Uterus (tissue), 4 donors: ENCODE measurements around the gene C2. TPM values are rescaled to one million over a fixed set of nuclear protein-coding genes. Genes with fewer than 3 reads are reported as not detected.

ENCODE experiments used
- DNase-seq, 2 donors: peaks; one replicate each; pipeline ENCODE4 v3.0.0-alpha.2; 2019 to 2020
- H3K27ac ChIP-seq, 2 donors: fragments of 200-600 bp; sonication (generic); 1 replicate in 1 of 2; 2 replicates in 1 of 2; pipeline ENCODE4 v1.5.1; 2016 to 2018
- H3K27me3 ChIP-seq, 2 donors: fragments of 200-600 bp; sonication (generic); one replicate each; pipeline ENCODE4 v1.5.1; 2018 to 2019; ENCODE audit warnings: control low read depth in 1 of 2
- H3K36me3 ChIP-seq, 2 donors: fragments of 200-600 bp; sonication (generic); one replicate each; pipeline ENCODE4 v1.5.1; 2019; ENCODE audit warnings: control low read depth in 1 of 2
- H3K4me1 ChIP-seq, 2 donors: fragments of 200-600 bp; sonication (generic); one replicate each; pipeline ENCODE4 v1.5.1; 2018 to 2019; ENCODE audit warnings: control low read depth in 1 of 2
- H3K4me3 ChIP-seq, 2 donors: fragments of 200-600 bp; sonication (generic); 1 replicate in 1 of 2; 2 replicates in 1 of 2; pipeline ENCODE4 v1.5.1; 2018 to 2019; ENCODE audit warnings: mild to moderate bottlenecking in 1 of 2
- H3K9me3 ChIP-seq, 2 donors: fragments of 200-600 bp; sonication (generic); one replicate each; pipeline ENCODE4 v1.5.1; 2019; ENCODE audit warnings: control low read depth in 1 of 2
- CTCF ChIP-seq, 4 experiments: fragments of 200-600 bp in 2 of 4; fragments of 450-650 bp in 2 of 4; sonication (generic) in 2 of 4; IDR thresholded peaks; one replicate each; pipeline ENCODE4 v1.5.1; 2016 to 2019; ENCODE audit warnings: antibody characterized with exemption in 4 of 4, mild to moderate bottlenecking in 2 of 4, moderate library complexity in 1 of 4
- POLR2A ChIP-seq, 2 donors: fragments of 450-650 bp; IDR thresholded peaks; one replicate each; pipeline ENCODE4 v1.6.1; 2016; ENCODE audit warnings: antibody characterized with exemption in 2 of 2, mild to moderate bottlenecking in 1 of 2, moderate library complexity in 1 of 2
- intact Hi-C: fragments of 100-400 bp; cut with DNase I; formaldehyde crosslinking; loops from one replicate; pipeline ENCODE4 v1.15.1; 2023; ENCODE audit warnings: low total_unique reads
- total RNA-seq, 4 donors: library from RNA; depleted of rRNA in 3 of 4; stranded (reverse); fragments of >200 nt in 3 of 4; gene quantifications; one replicate each; pipeline versions ENCODE4 v1.1.0 to v1.2.4, GENCODE V29; 2014 to 2023
- donor health status: DM: yes; HTN: yes; CAD: no.

Gene C2
- total RNA-seq: 10 to 100 TPM in 1 of 4 donors, 1 to 10 TPM in 3; 4.1 to 24.8 (median 4.6) TPM

- Histone ChIP-seq H3K9me3 (no peaks in the 10 kb centered on the region), H3K36me3 (no peaks in the 10 kb centered on the region), H3K4me3 (no peak within 1 kb of the TSS), H3K4me1 (no peaks in the 10 kb centered on the region), H3K27ac (peak within 1 kb of the TSS in 1 of 2 donors; percentile 37), H3K27me3 (no peaks in the 10 kb centered on the region)
- intact Hi-C loops: no loop called here
- TF ChIP-seq POLR2A (IDR thresholded peaks at IDR 0.05) (no peak), CTCF (IDR thresholded peaks at IDR 0.05) (no peak)
- DNase-seq: no peak
These were observed at the start of gene C2 for GRCh38 chr6:31927242-31927862. C2 (plus strand) TSS chr6:31927717; CDS start chr6:31927753, 36 bp downstream.

DNA sequence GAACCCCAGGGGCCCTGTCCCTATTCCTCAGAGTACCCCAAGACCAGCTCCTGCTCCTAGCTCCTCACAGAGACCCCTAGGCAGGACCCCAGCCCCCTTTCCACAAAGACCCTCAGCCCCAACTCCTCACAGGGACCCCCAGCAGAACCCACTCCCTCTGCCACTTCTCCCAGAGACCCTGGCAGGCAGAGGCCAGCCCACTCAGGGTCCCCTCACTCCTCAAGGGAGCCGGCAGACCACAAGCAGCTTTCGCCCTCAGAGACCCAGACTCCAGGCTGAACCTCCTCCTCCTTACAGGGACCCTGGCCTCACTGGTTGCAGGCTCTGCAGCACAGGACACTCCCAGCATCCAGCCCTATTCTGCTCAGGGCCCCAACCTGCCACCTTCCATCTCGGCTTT is 49.3 kb upstream of the C2 start:
- no peak for TF ChIP-seq CTCF (IDR thresholded peaks at IDR 0.05)
- no peak for TF ChIP-seq POLR2A (IDR thresholded peaks at IDR 0.05)
- no peak for DNase-seq
- H3K36me3 ChIP-seq: no peaks in the 10 kb centered on the region
- no peak overlapping the region for H3K27ac ChIP-seq
- H3K4me1 ChIP-seq: no peaks in the 10 kb centered on the region
- H3K27me3 ChIP-seq: no peaks in the 10 kb centered on the region
- no peaks in the 10 kb centered on the region for H3K9me3 ChIP-seq
- intact Hi-C loops: no loop called here
- H3K4me3 ChIP-seq: no peak overlapping the region

DNA sequence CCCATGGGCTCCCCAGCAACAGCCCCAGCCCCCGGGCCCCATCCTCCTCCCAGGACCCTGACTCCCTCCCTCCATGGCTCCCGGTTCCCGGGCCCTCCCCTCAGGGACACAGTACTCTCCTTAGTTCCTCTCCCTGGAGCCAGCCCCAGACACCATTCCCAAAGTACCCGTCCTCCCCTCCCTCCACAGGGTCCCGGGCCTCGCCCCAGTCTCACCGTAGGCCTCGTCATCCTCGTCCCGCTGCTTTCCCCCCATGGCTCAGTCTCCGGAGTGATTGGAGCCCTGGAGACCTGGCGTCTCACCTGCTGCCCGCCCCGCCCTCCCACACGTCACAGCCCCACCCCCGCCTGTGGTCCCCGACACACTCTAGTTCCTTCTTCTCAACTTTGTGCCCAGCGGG is 48.8 kb upstream of the C2 start, which contains the start of gene SLC44A4:
Gene SLC44A4, minus strand, starts transcription at position 272 of the 400 bp plus-strand sequence. Its CDS starts 17 bp downstream, at position 255.
- Histone ChIP-seq H3K27ac (peak within 1 kb of the TSS in 1 of 2 donors; percentile 52), H3K4me3 (no peak within 1 kb of the TSS), H3K4me1 (no peaks in the 10 kb centered on the region), H3K9me3 (no peaks in the 10 kb centered on the region), H3K27me3 (no peaks in the 10 kb centered on the region), H3K36me3 (no peaks in the 10 kb centered on the region)
- no peak for DNase-seq
- TF ChIP-seq CTCF (IDR thresholded peaks at IDR 0.05) (no peak), POLR2A (IDR thresholded peaks at IDR 0.05) (peak in 1 of 2 donors; percentile 23)
- intact Hi-C loops: no loop called here

GRCh38 chr6:31879143-31879542 is 48.4 kb upstream of the C2 start:
- Histone ChIP-seq H3K4me1 (no peaks in the 10 kb centered on the region), H3K36me3 (no peaks in the 10 kb centered on the region), H3K9me3 (no peaks in the 10 kb centered on the region), H3K27ac (no peak overlapping the region), H3K4me3 (no peak overlapping the region), H3K27me3 (no peaks in the 10 kb centered on the region)
- DNase-seq: no peak
- TF ChIP-seq CTCF (IDR thresholded peaks at IDR 0.05) (no peak), POLR2A (IDR thresholded peaks at IDR 0.05) (no peak)
- intact Hi-C loops: no loop called here

GRCh38 chr6:31879901-31880300 is 47.6 kb upstream of the C2 start:
- H3K27ac ChIP-seq: no peak overlapping the region
- DNase-seq: no peak
- no peaks in the 10 kb centered on the region for H3K4me1 ChIP-seq
- TF ChIP-seq CTCF (IDR thresholded peaks at IDR 0.05): no peak
- no peak for TF ChIP-seq POLR2A (IDR thresholded peaks at IDR 0.05)
- intact Hi-C loops: no loop called here
- no peak overlapping the region for H3K4me3 ChIP-seq
- no peaks in the 10 kb centered on the region for H3K27me3 ChIP-seq
- H3K9me3 ChIP-seq: no peaks in the 10 kb centered on the region
- H3K36me3 ChIP-seq: no peaks in the 10 kb centered on the region
